ENCODE data around the gene IDE. TPM values are rescaled to one million over a fixed set of nuclear protein-coding genes. Genes with fewer than 3 reads are reported as not detected.
A peak's percentile ranks its signal among the peaks of the same experiment; 100 is the strongest.

Gene IDE
- polyA plus RNA-seq (2012; ENCODE audit: missing spikeins): 15.8 TPM

DNA sequence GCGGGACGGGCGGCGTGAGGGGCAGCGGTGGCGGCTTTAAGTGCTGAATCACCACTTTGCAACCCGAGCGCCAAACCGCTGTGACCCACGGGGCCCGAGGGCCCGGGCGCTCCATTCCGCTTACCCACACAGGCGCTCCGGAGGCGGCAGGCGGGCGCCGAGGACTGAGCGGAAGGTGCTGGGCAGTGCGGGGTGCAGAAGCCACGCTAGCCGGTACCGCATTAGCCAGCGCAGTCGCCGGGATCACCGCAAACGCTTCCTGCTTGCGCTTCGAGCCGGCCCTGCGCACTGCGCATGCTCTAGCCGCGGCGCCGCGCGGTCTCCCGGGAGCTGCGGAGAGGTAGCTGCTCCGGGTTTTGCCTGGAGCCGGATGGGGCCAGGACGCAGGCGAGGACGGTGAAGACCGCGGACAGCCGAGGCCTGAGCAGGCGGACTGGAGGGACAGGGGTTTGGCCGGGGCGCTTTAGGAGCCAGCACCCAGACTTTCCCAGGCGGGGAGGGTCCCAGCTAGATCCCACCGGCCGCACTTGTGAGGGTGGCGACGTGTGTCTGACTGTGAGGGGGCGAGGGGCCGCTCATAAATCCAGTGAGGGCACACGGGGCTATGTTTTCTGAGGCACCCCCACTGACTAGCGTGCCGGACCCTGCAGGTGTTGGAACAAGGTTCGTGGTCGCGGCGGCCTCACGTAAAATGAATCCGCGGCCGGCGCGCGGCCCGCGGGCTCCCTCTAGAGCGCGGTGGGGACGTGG lies at the start of gene IDE:
TSS of gene IDE (minus strand) at position 296 of the 750 bp plus-strand sequence. CDS start at position 222, 74 bp downstream.
- DNase-seq (ENCODE audit: insufficient read length): peak; percentile 84
- TF ChIP-seq POLR2A (IDR thresholded peaks at IDR 0.05; ENCODE audit: low read depth, low read length) (peak; percentile 84), POLR2AphosphoS5 (IDR thresholded peaks at IDR 0.05; ENCODE audit: low read depth, low read length) (peak; percentile 84), TAF1 (IDR thresholded peaks at IDR 0.05; ENCODE audit: borderline replicate concordance, low read depth, low read length) (peak; percentile 63)
- FAIRE-seq: peak; percentile 92

DNA sequence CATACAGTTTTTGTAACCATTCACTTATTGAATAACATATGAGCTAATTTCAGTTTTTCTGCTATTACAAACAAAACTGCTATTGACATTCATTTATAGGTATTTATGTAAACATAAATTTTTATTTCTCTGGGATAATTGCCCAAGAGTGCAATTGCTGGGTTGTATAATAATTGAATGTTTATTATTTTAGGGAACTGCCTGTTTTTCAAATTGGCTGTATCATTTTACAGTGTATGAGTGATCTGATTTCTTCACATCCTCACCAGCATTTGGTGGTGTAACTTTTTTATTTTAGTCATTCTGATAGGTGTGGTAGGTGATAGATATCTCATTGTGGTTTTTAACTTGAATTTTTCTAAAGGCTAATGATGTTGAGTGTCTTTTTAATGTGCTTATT lies 45.5 kb upstream of the IDE start:
- TF ChIP-seq TAF1 (IDR thresholded peaks at IDR 0.05; ENCODE audit: borderline replicate concordance, low read depth, low read length) (no peak), POLR2AphosphoS5 (IDR thresholded peaks at IDR 0.05; ENCODE audit: low read depth, low read length) (no peak), POLR2A (IDR thresholded peaks at IDR 0.05; ENCODE audit: low read depth, low read length) (no peak)
- FAIRE-seq (no peak), DNase-seq (ENCODE audit: insufficient read length) (no peak)

DNA sequence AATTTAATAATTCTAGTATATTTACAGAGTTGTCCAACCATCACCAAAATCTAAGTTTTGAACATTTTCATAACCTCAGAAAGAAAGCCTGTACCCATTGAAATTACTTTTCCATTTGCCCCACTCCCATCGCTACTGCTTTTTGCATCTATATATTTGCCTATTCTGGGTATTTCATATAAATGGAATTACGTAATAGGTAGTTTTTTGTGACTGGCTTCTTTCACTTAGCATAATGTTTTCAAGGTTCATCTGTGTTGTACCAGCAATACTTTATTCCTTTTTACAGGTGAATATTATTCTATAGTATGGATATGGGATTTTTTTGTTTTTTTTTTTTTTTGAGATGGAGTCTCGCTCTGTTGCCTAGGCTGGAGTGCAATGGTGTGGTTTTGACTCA lies 41.6 kb upstream of the IDE start:
- TF ChIP-seq POLR2A (IDR thresholded peaks at IDR 0.05; ENCODE audit: low read depth, low read length) (no peak), POLR2AphosphoS5 (IDR thresholded peaks at IDR 0.05; ENCODE audit: low read depth, low read length) (no peak), TAF1 (IDR thresholded peaks at IDR 0.05; ENCODE audit: borderline replicate concordance, low read depth, low read length) (no peak)
- DNase-seq (ENCODE audit: insufficient read length) (no peak), FAIRE-seq (no peak)

DNA sequence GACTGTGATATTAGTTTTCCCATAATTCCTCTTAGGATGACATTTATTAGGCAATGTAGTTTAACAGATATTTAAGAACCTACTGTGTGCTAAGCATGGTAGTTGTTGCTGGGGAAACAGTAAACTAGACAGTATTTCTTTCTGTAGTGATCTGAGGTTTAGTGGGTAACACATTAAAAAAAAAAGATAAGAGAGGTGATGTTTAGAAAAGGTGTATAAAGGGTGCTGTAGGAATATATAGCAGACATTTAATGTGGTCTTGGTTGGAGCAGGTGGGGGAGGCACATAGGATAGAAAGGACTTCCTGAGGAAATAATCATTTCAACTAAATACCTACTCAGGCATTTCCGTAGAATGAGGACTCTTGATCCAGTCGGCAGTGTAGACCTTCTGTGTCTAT lies 30.9 kb upstream of the IDE start:
- FAIRE-seq (no peak), DNase-seq (ENCODE audit: insufficient read length) (no peak)
- no peak for TF ChIP-seq POLR2AphosphoS5 (IDR thresholded peaks at IDR 0.05; ENCODE audit: low read depth, low read length)
- TF ChIP-seq TAF1 (IDR thresholded peaks at IDR 0.05; ENCODE audit: borderline replicate concordance, low read depth, low read length): no peak
- TF ChIP-seq POLR2A (IDR thresholded peaks at IDR 0.05; ENCODE audit: low read depth, low read length): no peak

DNA sequence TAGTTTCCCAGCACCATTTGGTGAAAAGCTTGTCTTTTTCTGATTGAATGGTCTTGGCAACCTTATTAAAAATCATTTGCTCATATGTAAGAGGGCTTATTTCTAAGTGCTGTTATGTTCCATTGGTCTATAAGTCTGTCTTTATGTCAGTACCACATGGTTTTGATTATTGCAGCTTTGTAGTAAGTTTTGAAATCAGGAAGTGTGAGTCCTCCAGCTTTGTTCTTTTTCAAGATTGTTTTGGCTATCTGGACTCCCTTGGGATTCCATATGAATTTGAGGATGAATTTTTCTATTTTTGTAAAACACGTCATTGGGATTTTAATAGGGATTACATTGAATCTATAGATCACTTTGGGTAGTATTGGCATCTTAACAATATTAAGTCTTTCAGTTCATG lies 24.4 kb upstream of the IDE start:
- no peak for DNase-seq (ENCODE audit: insufficient read length)
- TF ChIP-seq POLR2AphosphoS5 (IDR thresholded peaks at IDR 0.05; ENCODE audit: low read depth, low read length) (no peak), TAF1 (IDR thresholded peaks at IDR 0.05; ENCODE audit: borderline replicate concordance, low read depth, low read length) (no peak), POLR2A (IDR thresholded peaks at IDR 0.05; ENCODE audit: low read depth, low read length) (no peak)
- no peak for FAIRE-seq

DNA sequence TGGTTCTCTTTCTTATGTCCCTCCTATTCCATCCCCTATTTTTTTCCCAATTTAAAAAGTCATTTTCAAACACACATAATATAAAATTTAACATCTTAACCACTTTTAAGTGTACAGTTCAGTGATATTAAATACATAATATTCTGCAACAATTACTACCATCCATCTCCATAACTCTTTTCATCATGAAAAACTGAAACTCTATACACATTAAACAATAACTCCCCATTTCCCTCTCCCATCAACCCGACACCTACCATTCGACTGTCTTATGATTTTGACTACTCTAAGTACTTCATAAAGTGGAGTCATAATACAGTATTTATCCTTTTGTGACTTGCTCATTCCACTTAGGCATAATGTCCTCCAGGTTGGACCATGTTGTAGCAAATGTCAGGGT lies 21.6 kb upstream of the IDE start:
- FAIRE-seq (no peak), DNase-seq (ENCODE audit: insufficient read length) (no peak)
- TF ChIP-seq POLR2A (IDR thresholded peaks at IDR 0.05; ENCODE audit: low read depth, low read length) (no peak), POLR2AphosphoS5 (IDR thresholded peaks at IDR 0.05; ENCODE audit: low read depth, low read length) (no peak), TAF1 (IDR thresholded peaks at IDR 0.05; ENCODE audit: borderline replicate concordance, low read depth, low read length) (no peak)

DNA sequence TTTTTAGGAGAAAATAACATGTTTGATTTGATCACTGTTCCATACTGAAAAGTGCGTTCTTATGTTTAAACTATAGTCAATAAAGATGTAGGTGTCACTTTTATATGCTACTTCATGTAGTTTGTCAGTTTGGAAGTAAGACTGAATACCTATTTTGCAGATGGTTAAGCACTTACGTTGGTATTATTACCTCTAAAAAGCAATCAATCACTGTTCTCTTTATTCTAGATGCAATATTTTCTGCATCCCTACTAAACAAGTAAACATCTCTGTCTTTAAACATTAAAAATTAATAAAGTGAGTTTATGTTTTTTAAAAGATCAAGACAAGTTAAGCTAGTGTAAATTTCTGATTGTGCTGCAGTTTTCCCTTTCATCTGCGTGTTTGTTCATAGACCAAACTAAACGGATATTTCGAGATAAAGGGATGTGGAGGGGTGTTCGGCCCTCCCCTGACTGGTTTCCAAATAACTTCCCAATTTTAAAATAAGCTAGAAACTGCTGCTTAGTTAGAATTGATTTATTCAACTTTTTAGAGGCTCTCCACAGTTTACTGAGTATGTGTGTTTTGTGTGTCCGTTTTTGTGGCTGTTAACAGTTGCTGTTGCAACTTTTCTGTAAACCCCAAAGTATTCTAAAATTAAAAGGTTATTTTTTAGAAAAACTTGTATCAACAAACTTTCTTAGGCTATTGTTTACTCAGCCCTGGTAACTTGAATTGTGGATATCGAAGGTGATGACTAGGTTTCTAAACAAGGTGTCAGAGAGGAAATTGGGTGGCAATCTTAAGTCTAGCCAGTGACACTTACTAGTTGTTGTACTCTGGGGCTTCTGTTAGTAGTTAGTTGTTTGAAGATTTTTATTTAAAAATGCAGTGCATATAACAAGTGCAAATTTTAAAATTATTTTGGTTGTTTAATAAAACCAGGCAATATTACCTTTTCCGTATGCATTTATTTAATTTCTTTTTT lies 20.0 kb upstream of the IDE start:
- FAIRE-seq (no peak), DNase-seq (ENCODE audit: insufficient read length) (no peak)
- TF ChIP-seq POLR2AphosphoS5 (IDR thresholded peaks at IDR 0.05; ENCODE audit: low read depth, low read length) (no peak), TAF1 (IDR thresholded peaks at IDR 0.05; ENCODE audit: borderline replicate concordance, low read depth, low read length) (no peak), POLR2A (IDR thresholded peaks at IDR 0.05; ENCODE audit: low read depth, low read length) (no peak)

DNA sequence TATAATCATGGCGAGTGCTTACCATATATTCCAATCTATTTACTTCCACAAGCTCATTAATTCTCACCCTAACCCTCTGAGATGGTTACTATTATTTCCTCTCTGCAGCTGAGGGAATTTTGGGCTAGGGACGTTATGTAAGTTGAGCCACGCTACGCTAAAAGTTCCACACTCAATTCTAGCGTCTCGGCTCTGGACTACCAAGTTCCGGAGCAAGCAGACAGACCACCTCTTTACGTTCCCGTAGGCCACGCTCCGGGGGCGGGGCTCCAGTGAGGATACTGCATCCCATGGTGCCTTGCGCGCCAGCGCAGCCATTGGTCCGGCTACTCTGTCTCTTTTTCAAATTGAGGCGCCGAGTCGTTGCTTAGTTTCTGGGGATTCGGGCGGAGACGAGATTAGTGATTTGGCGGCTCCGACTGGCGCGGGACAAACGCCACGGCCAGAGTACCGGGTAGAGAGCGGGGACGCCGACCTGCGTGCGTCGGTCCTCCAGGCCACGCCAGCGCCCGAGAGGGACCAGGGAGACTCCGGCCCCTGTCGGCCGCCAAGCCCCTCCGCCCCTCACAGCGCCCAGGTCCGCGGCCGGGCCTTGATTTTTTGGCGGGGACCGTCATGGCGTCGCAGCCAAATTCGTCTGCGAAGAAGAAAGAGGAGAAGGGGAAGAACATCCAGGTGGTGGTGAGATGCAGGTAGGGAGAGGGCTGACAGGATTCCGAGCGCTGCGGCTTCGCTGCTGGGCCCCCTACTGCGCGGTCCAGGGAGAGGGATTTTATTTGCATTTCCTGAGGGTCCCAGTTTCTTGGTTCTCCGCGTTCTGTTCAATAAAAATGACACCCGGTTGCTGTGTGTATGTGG lies 19.1 kb upstream of the IDE start, which contains the start of gene KIF11:
TSS of gene KIF11 (plus strand) at position 370 of the 858 bp plus-strand sequence. CDS start at position 616, 246 bp downstream.
- TF ChIP-seq POLR2AphosphoS5 (IDR thresholded peaks at IDR 0.05; ENCODE audit: low read depth, low read length) (peak; percentile 95), POLR2A (IDR thresholded peaks at IDR 0.05; ENCODE audit: low read depth, low read length) (peak; percentile 97), TAF1 (IDR thresholded peaks at IDR 0.05; ENCODE audit: borderline replicate concordance, low read depth, low read length) (peak; percentile 79; the same call in 1 of the 2 replicates)
- FAIRE-seq (peak; percentile 97), DNase-seq (ENCODE audit: insufficient read length) (peak; percentile 69)

DNA sequence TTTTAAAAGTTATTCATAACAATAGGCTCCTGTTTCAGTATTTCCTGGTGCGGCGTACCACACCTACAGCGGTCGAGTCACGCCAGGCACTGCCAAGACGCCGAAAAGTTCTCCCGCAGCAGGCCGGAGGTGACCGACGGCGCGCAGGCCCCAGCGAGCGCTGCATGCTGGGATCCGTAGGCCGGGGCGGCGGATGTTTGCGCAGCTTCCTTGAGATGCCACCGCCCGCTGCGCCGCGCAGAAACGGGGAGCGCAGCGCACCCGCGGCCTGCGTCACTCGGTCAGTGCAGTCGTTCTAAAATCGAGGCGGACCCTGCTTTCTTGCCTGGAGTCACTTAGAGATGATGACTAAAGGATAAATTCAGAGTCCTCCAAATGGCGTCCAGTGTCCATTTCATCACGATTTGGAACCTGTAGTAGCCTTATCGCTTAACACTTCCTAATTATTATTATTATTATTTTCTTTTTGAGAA lies 17.7 kb upstream of the IDE start:
- FAIRE-seq: peak; percentile 97
- DNase-seq (ENCODE audit: insufficient read length): peak; percentile 67
- TF ChIP-seq POLR2AphosphoS5 (IDR thresholded peaks at IDR 0.05; ENCODE audit: low read depth, low read length): peak; percentile 85
- peak; percentile 86 for TF ChIP-seq POLR2A (IDR thresholded peaks at IDR 0.05; ENCODE audit: low read depth, low read length)
- TF ChIP-seq TAF1 (IDR thresholded peaks at IDR 0.05; ENCODE audit: borderline replicate concordance, low read depth, low read length): peak; percentile 85

Data from GM12892 (cell line).